ENCODE results near the gene ANKRD6. TPM values are rescaled to one million over a fixed set of nuclear protein-coding genes. Genes with fewer than 3 reads are reported as not detected.

Gene ANKRD6
- total RNA-seq, 1 experiment from 2014 or later: 2.4 TPM

DNA sequence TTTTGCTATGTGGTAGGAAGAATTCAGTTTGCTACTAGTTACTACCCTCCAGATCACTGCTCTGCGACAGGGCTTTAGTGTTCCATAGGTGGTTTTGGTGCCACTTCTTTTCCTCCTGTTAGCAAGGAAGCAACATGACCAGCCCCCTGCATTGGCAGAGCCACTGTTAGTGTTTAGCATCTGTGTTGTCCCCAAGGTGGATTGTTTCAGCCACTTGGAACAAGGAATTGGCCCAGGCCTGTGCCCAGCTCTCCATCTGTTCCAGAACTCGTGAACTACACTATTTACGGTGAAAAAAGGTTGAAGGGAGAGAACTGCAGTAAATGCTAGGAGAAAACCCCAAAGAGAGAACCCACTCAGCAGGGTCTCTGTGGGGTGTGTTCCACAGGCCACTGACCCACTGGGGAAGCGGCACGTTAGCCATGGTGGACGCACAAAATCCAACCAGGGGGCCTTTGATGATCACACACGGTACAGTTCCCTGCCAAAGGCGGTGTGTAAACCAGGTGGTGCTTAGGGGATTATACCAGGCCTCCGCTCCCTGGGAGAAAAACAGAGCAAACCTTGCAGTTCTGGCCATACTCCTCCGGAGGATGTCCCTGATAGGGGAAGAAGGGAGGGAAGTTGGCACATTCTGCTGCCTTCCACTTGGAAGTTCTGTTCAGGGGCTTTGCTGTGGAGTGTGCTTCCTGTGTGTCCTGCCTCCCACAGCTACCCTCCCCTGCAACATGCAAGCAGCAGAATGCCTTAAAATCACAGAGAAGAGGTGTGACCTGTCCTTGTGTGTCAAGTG, 133.3 kb downstream of the ANKRD6 start:
- in situ Hi-C loops (cut with HindIII; ENCODE audit: low pct_unique_long_range_greater_than_20kb, low sequenced_read_pairs): no loop called here
- Histone ChIP-seq H3K9me3 (ENCODE audit: control insufficient read depth, insufficient read depth, low read depth, low read length) (no peaks in the 10 kb centered on the region), H3K4me3 (ENCODE audit: low read depth in 2 of 2, low read length in 2 of 2) (no peak overlapping the region), H3K4me1 (ENCODE audit: control insufficient read depth, insufficient read depth, low read length) (no peaks in the 10 kb centered on the region), H3K27ac (ENCODE audit: low read length) (no peak overlapping the region), H3K27me3 (ENCODE audit: control insufficient read depth, insufficient read depth, low read length) (peaks cover 6% of the 10 kb centered on the region; the same call in 1 of the 2 replicates), H3K36me3 (ENCODE audit: control insufficient read depth, insufficient read depth, low read length) (no peaks in the 10 kb centered on the region)
- ATAC-seq (no peak), DNase-seq (ENCODE audit: low read depth, low spot score) (no peak)
- no TSS peak for BruUV-seq (replicated peaks)
- intact Hi-C loops (cut with micrococcal nuclease; ENCODE audit: unreplicated experiment): no loop called here
- TF ChIP-seq SIN3A (IDR thresholded peaks at IDR 0.05; ENCODE audit: borderline replicate concordance, insufficient read depth, low read depth, low read length) (no peak), POLR2AphosphoS5 (IDR thresholded peaks at IDR 0.05; ENCODE audit: low read depth, low read length) (no peak), TCF7L2 (IDR thresholded peaks at IDR 0.05; ENCODE audit: low read depth, low read length) (no peak)
- TF ChIP-seq, protein P1, sequence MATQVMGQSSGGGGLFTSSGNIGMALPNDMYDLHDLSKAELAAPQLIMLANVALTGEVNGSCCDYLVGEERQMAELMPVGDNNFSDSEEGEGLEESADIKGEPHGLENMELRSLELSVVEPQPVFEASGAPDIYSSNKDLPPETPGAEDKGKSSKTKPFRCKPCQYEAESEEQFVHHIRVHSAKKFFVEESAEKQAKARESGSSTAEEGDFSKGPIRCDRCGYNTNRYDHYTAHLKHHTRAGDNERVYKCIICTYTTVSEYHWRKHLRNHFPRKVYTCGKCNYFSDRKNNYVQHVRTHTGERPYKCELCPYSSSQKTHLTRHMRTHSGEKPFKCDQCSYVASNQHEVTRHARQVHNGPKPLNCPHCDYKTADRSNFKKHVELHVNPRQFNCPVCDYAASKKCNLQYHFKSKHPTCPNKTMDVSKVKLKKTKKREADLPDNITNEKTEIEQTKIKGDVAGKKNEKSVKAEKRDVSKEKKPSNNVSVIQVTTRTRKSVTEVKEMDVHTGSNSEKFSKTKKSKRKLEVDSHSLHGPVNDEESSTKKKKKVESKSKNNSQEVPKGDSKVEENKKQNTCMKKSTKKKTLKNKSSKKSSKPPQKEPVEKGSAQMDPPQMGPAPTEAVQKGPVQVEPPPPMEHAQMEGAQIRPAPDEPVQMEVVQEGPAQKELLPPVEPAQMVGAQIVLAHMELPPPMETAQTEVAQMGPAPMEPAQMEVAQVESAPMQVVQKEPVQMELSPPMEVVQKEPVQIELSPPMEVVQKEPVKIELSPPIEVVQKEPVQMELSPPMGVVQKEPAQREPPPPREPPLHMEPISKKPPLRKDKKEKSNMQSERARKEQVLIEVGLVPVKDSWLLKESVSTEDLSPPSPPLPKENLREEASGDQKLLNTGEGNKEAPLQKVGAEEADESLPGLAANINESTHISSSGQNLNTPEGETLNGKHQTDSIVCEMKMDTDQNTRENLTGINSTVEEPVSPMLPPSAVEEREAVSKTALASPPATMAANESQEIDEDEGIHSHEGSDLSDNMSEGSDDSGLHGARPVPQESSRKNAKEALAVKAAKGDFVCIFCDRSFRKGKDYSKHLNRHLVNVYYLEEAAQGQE (IDR thresholded peaks at IDR 0.05; ENCODE audit: insufficient read depth in 1 of 2, low read depth in 2 of 2, low read length in 1 of 2): no peak
- TF ChIP-seq, protein P2, sequence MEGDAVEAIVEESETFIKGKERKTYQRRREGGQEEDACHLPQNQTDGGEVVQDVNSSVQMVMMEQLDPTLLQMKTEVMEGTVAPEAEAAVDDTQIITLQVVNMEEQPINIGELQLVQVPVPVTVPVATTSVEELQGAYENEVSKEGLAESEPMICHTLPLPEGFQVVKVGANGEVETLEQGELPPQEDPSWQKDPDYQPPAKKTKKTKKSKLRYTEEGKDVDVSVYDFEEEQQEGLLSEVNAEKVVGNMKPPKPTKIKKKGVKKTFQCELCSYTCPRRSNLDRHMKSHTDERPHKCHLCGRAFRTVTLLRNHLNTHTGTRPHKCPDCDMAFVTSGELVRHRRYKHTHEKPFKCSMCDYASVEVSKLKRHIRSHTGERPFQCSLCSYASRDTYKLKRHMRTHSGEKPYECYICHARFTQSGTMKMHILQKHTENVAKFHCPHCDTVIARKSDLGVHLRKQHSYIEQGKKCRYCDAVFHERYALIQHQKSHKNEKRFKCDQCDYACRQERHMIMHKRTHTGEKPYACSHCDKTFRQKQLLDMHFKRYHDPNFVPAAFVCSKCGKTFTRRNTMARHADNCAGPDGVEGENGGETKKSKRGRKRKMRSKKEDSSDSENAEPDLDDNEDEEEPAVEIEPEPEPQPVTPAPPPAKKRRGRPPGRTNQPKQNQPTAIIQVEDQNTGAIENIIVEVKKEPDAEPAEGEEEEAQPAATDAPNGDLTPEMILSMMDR (IDR thresholded peaks at IDR 0.05): no peak
- CTCF ChIA-PET: no interaction called here
- POLR2A ChIA-PET: no interaction called here

DNA sequence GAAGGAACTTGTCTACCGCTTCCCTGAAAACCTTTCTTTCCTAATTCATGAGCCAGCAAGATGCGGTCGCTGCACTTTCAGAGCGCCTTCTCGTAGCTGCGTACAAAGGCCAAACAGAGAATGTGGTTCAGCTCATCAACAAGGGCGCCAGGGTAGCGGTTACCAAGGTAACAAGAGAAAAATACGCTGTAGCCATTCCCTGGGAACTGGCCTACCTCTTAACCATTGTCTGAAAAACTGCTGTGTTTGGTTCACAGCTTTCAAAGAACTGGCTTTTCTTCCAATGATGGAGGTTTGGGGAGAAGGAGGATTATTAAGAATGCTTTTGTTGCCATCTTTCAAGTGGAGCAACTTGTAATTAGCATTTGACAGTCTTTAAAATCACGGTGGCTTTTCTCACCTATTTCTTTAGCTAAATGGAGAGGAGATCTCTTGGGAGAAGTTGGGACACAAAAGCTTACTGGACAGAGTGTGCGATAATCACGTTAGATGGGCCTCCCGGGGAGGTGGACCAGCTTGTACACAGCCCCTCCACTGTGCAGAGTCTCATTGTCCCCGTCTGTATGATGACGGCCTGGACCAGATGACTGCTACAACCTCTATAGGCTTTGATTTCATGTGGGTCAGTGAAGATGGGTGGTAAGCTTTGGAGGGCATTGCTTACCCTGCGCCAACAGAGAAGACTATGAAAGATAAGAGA, 134.1 kb downstream of the ANKRD6 start:
- Histone ChIP-seq H3K27ac (ENCODE audit: low read length) (no peak overlapping the region), H3K27me3 (ENCODE audit: control insufficient read depth, insufficient read depth, low read length) (no peaks in the 10 kb centered on the region; the same call in 1 of the 2 replicates), H3K36me3 (ENCODE audit: control insufficient read depth, insufficient read depth, low read length) (no peaks in the 10 kb centered on the region), H3K4me1 (ENCODE audit: control insufficient read depth, insufficient read depth, low read length) (no peaks in the 10 kb centered on the region), H3K4me3 (ENCODE audit: low read depth in 2 of 2, low read length in 2 of 2) (no peak overlapping the region), H3K9me3 (ENCODE audit: control insufficient read depth, insufficient read depth, low read depth, low read length) (no peaks in the 10 kb centered on the region)
- ATAC-seq: no peak
- ChIA-PET CTCF (no interaction called here), POLR2A (no interaction called here)
- DNase-seq (ENCODE audit: low read depth, low spot score): no peak
- in situ Hi-C loops (cut with HindIII; ENCODE audit: low pct_unique_long_range_greater_than_20kb, low sequenced_read_pairs) (no loop called here), intact Hi-C loops (cut with micrococcal nuclease; ENCODE audit: unreplicated experiment) (no loop called here)
- no TSS peak for BruUV-seq (replicated peaks)
- no peak for TF ChIP-seq TCF7L2 (IDR thresholded peaks at IDR 0.05; ENCODE audit: low read depth, low read length)
- TF ChIP-seq SIN3A (IDR thresholded peaks at IDR 0.05; ENCODE audit: borderline replicate concordance, insufficient read depth, low read depth, low read length): no peak
- no peak for TF ChIP-seq POLR2AphosphoS5 (IDR thresholded peaks at IDR 0.05; ENCODE audit: low read depth, low read length)
- TF ChIP-seq, protein P2 (IDR thresholded peaks at IDR 0.05): no peak
- TF ChIP-seq, protein P1 (IDR thresholded peaks at IDR 0.05; ENCODE audit: insufficient read depth in 1 of 2, low read depth in 2 of 2, low read length in 1 of 2): no peak
